PC-3 (cell line): ENCODE data around the gene AEBP1.

ENCODE experiments used
- CTCF ChIP-seq: fragments of 300-600 bp; sonication (generic); conservative IDR thresholded peaks from 2 replicates; pipeline ENCODE4 v1.5.1; 2017; ENCODE audit warnings: antibody characterized with exemption, low read depth, mild to moderate bottlenecking, low read length
- EZH2 ChIP-seq: fragments of 300-600 bp; sonication (generic); IDR thresholded peaks from one replicate; pipeline ENCODE4 v1.6.1; 2017; ENCODE audit warnings: antibody characterized with exemption, mild to moderate bottlenecking, low read length; ENCODE audit not compliant: unreplicated experiment
- EZH2phosphoT487 ChIP-seq: fragments of 300-600 bp; sonication (generic); IDR thresholded peaks from 2 replicates; pipeline ENCODE4 v1.6.1; 2018; ENCODE audit warnings: mild to moderate bottlenecking, antibody characterized with exemption, low read length, borderline replicate concordance

- TF ChIP-seq CTCF (no peak), EZH2 (no peak), EZH2phosphoT487 (no peak)
These were observed 9.7 kb downstream of the AEBP1 start for GRCh38 chr7:44113764-44114354.
